HG03565 (cell line): ENCODE data around the gene SHISAL1.

ENCODE experiments used
- ATAC-seq: cut with Tn5 transposase; IDR thresholded peaks from one replicate; pipeline ENCODE4 v1.9.1; 2021; ENCODE audit warnings: mild to moderate bottlenecking, moderate library complexity; ENCODE audit not compliant: unreplicated experiment

Gene SHISAL1

DNA sequence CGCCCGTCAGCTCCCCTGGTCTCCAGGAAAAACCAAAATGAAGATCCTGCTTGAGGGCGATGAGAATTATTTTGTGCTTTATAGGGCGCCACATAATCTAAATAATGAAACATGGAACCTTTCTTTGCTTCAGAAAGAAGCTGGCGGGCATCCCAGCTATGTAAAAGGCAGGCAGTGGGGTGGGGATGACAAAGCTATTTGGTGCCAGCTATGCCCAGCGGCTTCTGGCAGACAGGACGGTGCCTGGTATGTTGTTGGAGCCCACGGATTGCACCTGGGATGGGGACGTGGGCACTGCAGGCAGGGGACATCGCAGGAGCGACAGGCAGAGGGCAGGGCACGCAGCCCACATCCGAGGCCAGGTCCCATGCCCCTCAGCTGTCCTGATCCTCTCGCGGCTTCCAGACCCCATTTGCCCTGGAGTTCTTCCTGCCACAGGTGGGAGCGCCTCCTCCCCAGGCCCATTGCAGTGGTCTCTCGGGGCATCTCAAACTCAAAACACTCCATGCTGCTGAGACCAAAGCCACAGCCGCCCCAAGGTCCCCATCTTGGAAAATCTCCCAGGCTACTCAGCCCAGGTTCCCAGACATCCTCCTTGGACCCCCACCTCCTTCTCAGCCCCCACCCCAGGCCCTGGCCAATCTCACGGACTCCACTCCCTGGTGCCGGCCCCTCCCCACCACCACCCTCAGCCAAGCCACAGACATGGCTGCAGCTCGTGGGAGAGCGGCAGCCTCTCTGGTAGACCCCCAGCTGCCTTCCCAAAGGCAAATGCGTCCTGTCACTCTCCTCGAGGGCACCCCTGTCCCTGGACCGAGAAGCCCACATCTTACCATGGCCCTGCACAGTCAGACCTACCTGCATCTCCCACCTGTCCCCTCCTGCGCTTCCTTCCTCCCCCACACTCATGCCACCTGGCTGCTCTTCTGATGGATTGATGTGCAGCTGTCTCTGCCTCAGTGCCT, 45.7 kb downstream of the SHISAL1 start:
- no peak for ATAC-seq

DNA sequence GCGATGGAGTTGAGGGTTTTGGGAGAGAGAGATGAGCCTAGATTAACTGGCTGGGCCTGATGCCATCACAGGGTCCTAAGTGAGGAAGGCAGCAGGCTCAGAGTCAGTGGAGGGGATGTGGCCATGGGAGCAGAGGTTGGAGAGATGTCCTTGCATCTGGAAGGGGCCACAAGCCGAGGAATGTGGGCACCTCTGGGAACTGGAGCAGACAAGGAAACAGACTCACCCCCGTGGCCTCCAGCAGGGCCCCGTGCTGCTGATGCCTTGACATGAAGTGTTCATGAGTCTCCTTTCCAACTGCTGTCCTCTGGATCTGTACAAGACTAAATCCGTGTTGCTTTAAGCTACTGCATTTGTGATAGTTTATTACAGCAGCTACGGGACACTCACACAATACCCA, 49.2 kb downstream of the SHISAL1 start:
- ATAC-seq: no peak

DNA sequence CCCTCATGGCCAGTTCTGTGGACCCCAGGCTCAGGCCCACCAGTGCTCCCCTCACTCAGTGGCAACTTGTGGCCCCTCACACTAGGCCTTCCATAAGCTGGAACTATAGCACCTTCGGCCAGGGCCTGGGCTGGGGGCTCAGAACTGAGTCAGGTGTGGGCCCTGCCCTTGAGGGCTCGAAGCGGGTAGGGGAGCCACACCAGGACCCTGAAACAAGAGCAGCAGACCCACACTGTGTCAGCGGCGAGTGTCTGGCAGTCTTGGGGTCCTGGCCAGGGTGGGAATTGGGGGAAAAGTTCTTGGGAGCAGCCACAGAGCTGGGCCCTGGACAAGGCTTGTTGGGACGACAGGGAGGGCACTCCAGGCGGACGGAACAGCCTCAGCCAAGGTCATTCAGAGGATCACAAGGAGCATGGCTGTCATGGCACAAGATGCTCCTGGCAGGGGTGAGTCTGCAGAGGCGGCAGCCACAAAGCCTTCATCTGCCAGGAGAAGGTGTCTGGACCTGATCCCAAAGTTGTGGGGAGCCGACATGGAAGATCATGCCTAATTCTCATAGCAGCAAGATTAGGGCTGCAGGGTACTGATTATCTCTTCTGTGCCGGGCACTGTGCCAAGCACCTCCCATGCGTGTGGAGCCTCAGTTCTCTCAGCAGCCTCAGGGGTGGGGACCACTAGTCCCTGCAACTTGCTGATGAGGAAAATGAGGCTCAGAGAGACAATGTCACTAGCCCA, 50.7 kb downstream of the SHISAL1 start:
- no peak for ATAC-seq

DNA sequence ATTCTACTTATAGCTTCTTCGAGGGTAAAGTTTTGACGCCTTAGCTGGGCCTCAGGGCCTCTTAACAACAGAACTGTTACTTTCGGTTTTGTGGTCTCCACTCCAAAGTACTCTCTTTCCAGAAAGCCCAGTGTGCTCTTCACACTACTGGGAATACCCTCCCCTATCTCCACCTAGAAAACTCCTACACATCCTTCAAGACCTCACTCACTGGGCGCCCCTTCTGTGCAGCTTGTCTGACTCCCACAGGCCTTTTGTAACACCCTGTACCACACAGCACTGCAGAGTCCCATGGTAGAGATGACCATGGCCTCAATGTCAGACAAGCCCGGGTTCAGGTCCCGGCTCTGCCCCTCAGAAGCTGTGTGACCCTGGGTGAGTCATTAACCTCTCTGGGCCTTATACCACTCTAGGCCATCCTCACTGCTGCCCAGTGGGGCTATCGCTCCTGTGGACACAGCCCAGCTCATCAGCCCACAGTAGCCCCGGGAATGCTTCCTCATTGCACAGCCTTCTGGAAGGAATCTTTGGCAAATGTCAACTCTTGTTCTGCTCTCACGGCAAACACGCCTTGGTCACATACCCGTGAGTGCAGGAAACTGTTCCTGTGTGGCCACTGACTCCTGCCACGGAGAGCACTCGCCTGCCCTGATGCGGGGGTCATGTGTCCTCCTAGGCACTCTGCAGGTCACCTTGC, 51.4 kb downstream of the SHISAL1 start:
- ATAC-seq: no peak

DNA sequence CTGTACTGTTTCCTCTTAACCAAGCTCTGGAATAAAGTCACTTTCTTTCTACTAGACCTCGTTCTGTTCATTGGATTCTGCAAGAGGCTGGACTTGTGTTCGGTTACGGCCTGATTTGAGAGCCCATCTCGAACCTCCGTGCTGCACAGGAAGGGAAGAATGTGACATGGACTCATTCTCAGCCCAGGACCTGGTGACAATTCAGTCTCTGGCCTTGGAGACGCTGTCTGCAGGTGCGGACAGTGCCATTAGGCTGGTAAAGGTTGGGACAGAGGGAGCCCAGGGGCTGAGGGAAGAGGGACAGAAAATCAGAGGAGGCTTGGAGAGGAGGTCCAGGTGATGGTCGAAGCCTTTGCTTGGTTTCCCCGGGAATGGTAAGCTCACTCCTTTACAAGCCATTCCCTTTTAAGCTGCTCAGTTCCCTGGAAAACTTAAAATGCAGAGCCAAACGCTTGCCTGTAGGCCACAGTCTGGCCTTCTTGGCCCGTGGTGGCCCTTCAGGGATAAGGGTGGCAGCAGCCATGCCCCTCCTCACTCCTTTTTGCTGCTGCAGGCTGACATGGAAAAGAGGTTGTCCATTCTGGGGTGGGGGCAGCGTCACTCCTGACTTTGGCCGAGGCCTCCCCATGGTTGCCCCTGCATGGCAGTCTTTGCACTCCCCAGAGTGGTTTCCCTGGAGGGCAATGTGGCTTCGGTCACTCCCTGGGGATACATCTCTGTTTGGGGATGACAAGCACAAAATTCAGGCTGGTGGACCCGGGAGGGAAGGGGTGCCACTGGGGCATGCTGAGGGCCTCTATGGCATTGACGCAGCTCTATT, 52.3 kb downstream of the SHISAL1 start:
- no peak for ATAC-seq

DNA sequence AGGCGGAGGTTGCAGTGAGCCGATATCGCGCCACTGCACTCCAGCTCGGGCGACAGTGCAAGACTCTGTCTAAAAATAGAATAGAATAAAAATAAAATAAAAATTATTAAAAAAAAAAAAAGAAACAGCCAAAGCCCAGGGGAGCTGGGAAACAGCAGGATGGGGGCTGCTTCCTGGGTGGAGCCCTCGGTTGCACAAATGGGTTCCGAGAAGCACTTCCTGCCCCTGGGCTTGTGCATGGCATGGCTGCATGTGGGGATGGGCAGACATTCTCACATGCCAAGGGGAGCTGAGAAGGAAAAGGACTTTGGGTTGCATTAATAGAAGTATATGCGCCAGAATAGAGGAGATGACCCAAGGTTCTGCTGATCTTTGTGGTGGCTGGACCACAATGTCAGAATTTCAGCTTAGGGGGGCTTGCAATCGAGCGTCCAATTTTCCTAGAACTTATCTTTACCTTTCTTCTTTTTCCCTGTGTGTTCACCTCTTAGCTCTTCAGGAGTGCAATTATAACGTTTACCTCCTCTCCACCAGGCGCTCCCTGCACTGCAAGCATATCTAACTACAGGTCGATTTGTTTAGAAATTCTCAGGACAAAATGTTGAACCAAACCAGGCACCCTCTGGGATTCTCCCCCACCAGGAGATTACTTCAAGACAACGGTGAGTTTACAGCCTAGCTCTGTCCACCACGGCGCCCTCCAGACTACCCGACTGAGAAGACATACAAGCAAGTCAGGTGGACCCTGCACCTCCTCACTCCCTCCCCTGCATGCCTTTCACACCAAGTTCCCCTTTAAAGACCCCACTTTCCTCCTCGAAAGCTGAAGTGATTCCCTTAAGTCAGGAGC, 53.2 kb downstream of the SHISAL1 start:
- ATAC-seq: no peak

DNA sequence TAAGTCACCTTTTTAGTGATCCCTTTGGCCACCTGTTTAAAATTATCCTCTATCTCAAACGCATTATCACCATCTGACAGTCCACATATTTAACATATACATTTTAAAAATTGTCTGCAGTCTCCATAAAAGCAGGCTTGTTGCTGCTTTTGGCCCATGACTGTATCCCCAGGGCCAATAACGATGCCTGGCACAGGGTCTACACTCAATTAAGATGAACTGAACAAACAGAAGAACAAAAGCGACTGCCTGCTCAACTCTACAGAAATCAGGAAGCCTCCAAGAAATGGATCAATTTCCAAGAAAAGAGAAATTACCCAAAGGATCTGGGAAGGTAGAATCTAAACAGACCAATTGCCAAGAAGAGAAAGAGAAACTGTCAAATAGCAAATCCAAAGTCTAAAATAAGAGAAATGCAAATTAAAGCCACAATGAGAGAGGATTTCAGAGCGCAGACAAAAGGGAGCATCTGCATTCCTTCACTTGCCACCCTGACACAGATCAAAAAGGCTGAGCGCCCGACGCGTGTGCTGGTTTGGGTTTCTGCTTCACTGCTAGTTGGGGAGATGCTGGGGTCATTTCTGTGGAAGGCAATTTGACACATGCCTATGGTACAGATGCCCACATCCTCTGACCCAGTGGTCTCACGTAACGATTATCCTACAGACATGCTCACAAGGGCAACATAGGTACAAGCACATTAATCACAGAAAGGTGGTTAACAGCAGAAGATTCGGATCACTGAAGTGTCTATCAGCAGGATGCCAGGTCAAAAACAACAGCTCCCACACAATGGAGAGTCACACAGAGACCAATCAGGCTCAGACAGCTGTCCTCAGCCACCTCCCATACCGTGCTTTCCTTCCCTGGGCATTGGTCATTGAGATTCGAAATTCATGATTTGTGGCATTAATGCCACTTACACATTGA, 55.9 kb downstream of the SHISAL1 start:
- no peak for ATAC-seq

DNA sequence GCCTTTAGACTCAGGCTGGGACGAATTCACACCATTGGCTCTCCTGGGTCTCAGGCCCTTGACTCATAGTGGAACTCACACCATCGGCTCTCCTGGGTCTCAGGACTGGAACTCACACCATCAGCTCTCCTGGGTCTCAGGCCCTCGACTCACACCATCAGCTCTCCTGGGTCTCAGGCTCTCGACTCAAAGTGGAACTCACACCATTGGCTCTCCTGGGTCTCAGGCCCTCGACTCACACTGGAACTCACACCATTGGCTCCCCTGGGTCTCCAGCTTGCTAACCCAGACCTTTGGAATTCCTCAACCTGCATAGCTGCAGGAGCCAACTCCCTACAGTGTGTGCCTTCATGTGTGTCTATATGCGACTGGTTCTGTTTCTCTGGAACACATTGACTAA, 56.7 kb downstream of the SHISAL1 start:
- ATAC-seq: no peak

DNA sequence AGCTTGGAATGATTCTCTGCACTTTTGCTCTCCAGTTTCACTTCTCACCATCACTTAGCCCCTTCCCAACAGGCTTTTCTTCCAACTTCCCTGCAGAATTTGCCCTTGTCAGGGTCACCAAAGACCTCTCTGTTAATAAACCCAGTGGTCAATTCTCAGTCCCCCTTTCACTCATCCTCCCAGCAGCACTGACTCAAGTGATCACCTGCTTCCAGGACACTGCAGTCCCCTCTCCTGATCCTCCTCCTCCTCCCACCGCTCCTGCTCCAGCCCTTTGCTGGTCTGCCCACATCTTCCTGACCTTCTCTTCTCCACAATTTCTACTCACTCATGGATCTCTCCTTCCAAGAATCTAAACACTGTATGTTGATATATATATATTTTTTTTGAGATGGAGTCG, 57.9 kb downstream of the SHISAL1 start:
- ATAC-seq: no peak

DNA sequence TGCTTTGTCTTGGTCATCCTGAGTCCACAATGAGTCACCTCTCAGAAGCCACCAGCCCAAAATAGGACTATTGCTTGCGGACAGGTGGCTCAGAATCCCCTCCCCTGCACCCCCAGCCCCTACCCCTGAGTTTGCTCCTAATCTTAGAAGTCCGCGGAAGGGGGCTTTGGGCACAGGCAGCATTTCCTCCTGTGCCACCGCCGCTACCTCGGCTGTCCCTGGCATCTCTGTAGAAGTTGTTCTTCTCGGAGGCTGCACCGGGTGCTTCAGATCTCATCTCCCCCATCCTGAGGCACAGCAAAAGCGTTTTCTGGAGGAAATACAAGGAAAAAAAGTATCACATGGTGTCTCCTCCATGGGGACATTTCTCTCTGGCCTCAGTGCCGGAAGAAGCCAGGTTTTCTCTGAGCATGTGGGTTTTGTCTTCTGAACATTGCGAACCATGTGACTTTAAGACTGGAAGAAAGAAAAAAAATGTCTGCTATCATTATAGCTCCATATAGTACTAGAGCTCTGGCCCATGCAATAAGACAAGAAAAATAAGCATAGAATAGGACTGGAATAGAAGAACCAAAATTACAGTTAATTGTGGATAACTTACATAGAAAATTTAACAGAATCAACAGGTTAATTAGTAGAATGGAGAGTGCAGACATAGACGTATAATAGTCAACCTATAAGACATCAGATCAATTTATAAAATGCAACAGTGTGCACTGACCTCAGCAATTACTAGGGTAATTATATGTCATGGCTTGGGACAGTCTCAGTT, 63.2 kb downstream of the SHISAL1 start:
- ATAC-seq: no peak

DNA sequence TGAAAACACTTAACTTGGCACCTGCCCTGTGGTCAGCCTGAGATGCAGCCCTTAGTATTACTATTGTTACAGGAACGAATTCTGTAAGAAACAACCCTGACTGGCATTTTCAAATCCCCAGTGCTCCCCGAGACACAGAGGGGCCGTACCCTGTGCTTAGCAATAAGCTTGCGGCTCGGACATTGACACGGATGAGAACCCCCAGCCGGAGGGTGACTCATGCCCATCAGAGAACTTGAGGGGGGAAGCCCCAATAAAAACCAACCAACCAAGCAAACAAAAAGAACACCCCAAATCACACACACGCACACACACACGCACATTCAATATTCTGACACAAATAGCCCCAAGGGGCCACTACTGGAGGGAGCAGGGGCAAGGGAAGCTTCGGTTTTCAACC, 63.8 kb downstream of the SHISAL1 start:
- ATAC-seq: no peak

DNA sequence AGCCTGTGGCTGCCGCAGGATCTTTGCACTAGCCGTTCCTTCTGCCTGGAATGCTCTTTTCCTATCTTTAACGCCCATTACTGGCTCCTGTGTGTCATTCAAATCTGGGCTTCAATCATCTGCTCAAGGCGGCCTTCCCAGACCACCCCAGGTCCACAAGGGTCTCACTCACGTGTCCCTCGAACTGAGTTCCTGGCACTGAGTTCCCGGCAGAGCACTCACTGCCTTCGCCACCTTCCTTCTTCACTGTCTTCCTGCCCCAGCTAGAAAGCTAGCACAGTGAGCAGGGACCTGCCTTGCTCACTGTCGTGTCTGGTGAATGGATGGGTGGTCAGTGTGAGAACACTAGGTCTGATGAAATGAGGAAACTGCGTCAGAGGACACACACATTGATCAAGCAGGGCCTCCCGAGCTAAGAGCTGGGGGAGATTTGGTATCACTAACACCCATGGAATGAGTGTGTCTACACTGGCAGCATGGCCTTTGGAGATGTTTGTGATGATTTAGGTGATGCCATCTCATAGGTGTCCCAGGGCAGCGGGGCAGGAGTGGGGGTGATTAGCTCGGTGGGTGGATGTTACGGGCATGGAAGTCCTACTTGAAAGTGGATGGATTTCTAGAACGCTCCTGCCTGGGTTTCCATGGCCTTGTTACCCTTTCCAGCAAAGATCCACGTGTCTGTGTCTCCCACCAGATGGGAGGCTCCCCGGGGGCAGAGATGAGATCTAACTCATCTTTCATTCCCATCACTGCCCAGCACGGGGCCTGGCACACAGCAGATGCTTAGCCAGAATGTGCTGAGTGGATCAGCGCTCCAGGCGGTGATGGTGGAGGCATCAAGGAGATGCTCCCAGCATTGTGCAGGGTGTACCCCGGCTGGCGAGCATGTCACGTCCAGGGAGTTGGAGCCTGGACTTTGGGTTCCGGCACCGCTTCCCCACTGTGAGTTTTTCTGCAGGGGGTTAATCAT, 64.5 kb downstream of the SHISAL1 start:
- ATAC-seq: no peak

DNA sequence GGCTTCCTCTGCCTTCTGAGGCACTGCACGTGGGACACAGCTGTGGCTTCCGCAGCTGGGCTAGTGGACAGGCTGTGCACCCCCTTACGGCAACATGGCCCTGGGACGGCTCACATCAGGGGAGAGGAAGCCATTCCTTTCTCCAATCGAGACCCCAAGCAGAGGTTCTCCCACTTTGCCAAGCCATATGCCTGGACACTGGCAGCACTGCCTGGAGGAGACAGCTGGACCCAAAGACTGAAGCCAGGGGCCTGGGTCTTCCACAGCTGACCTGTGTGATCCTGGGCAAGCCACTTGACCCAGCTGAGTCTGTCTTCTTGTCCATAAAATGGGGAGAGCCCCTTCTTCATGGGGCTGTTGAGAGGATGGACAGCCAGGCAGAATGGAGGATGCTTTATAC, 65.4 kb downstream of the SHISAL1 start:
- no peak for ATAC-seq

DNA sequence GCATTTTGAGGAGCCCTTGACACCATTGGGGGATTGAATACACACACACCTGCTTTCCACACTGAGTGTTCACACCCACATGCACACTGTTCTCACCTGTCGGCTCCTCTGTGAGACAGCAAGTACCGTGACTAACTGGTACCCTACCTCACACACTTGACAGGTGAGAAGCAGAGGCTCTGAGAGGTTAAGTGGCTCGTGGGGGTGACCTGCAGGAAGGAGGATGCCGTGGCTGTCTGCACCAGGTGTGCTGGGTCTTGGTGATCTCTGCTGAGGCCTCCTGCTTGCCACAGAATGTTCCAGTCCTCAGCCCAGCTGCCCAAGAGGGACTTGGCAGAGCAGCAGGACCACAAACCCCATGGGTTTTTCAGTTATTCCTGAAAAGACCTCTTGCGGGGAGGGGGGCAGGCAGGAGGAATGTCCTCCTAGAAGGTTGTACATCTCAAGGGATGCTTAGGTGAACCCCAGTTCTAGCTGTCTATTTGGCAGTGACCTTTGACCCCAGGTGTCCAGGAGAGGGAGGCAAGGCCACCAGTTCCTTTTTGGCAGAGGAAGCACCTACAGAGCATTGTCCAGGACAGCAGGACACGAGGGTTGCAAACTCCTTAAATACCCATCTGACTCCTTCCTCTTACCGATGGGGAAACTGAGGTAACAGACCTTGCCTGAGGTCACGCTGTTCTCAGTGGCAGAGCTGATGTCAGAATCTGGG, 66.0 kb downstream of the SHISAL1 start:
- ATAC-seq: no peak

DNA sequence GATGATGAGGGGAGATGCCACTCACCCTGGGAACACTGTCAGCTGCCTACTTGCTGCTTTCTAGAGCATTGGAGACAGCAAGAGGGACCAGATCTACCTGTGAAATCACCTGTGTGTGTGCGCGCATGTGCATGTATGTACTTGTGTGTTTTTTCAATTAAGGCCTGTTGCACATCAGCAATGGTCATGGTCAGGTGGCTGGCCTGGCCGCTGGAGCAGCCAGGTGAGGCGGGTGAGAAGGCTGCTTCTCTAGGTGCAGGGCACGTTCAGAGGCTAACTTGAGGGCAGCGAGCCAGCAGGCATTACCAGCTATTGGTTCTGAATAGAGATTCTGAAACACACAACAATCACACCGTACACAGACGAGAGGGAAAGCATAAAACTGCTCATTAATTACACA, 66.9 kb downstream of the SHISAL1 start:
- ATAC-seq: no peak

DNA sequence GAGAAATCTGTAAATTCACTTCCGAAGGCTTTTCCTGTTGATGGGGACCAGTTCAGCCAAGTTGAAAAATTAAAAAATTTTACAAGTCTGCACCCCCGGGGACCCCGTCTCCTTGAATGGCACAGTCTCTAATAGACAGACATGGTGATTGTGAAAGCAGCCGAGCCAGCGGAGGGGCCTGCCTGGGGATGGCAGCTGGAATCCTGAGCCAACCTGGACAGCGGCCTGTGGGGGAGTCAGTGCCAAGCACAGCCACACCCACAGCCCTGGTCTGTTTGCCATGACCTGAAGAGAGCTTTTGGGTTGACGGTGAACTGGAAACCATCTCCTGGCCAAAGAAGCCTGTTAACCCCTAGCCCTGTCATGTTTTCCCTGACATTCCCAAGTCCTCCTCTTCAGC, 67.3 kb downstream of the SHISAL1 start:
- no peak for ATAC-seq
